Measurements from ENCODE around the gene FXR2.

DNA sequence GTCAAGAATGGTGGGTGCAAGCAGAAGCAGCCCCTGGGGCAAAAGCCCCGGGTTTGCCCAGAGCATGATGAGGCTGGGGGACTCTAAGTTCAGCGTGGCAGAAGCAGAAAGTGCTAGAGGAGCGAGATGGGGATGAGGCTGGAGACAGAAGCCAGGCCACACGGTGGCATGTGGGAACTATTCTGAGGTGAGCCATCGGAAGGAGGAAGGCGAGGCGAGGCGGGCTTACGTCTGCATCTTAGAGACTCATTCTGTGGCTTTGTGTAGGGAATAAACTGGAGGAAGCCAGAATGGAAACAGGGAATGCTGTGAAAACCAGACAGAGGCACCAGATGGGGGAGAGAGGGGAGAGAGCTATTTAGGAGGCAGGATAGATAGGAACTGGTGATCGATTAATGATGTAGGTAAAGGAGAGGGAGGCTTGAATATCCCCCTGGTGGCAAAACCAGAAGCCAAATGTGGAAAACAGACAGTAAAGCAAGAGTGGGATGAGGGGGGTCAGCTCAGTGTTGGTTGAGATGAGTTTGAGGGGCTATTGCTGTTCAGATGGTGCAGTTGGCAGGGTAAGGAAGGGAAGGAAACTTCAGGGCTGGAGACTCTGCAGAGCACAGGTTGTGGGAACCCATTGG lies 59.3 kb downstream of the FXR2 start:
- TF ChIP-seq RELA (IDR thresholded peaks at IDR 0.05; ENCODE audit: borderline replicate concordance, partially characterized antibody) = no peak
- TF ChIP-seq, protein P1, sequence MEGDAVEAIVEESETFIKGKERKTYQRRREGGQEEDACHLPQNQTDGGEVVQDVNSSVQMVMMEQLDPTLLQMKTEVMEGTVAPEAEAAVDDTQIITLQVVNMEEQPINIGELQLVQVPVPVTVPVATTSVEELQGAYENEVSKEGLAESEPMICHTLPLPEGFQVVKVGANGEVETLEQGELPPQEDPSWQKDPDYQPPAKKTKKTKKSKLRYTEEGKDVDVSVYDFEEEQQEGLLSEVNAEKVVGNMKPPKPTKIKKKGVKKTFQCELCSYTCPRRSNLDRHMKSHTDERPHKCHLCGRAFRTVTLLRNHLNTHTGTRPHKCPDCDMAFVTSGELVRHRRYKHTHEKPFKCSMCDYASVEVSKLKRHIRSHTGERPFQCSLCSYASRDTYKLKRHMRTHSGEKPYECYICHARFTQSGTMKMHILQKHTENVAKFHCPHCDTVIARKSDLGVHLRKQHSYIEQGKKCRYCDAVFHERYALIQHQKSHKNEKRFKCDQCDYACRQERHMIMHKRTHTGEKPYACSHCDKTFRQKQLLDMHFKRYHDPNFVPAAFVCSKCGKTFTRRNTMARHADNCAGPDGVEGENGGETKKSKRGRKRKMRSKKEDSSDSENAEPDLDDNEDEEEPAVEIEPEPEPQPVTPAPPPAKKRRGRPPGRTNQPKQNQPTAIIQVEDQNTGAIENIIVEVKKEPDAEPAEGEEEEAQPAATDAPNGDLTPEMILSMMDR (IDR thresholded peaks at IDR 0.05 in 2 of 3, conservative IDR thresholded peaks at IDR 0.05 in 1 of 3; ENCODE audit: control insufficient read depth in 2 of 3, extremely low read depth in 1 of 3, insufficient read depth in 1 of 3, low read depth in 3 of 3, low read length in 3 of 3) = no peak
- TF ChIP-seq, protein P2, sequence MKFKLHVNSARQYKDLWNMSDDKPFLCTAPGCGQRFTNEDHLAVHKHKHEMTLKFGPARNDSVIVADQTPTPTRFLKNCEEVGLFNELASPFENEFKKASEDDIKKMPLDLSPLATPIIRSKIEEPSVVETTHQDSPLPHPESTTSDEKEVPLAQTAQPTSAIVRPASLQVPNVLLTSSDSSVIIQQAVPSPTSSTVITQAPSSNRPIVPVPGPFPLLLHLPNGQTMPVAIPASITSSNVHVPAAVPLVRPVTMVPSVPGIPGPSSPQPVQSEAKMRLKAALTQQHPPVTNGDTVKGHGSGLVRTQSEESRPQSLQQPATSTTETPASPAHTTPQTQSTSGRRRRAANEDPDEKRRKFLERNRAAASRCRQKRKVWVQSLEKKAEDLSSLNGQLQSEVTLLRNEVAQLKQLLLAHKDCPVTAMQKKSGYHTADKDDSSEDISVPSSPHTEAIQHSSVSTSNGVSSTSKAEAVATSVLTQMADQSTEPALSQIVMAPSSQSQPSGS (IDR thresholded peaks at IDR 0.05; ENCODE audit: low read length) = no peak
- TF ChIP-seq, protein P3, sequence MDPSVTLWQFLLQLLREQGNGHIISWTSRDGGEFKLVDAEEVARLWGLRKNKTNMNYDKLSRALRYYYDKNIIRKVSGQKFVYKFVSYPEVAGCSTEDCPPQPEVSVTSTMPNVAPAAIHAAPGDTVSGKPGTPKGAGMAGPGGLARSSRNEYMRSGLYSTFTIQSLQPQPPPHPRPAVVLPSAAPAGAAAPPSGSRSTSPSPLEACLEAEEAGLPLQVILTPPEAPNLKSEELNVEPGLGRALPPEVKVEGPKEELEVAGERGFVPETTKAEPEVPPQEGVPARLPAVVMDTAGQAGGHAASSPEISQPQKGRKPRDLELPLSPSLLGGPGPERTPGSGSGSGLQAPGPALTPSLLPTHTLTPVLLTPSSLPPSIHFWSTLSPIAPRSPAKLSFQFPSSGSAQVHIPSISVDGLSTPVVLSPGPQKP (IDR thresholded peaks at IDR 0.05; ENCODE audit: low read depth, low read length) = no peak
- TF ChIP-seq MYC (IDR thresholded peaks at IDR 0.05; ENCODE audit: insufficient read depth, insufficient read length, insufficient replicate concordance, low read length, severe bottlenecking) = no peak
- no peak for TF ChIP-seq MXI1 (IDR thresholded peaks at IDR 0.05; ENCODE audit: low read depth, low read length)
- no peak for TF ChIP-seq JUND (IDR thresholded peaks at IDR 0.05; ENCODE audit: low read depth, low read length)
- TF ChIP-seq, protein P4, sequence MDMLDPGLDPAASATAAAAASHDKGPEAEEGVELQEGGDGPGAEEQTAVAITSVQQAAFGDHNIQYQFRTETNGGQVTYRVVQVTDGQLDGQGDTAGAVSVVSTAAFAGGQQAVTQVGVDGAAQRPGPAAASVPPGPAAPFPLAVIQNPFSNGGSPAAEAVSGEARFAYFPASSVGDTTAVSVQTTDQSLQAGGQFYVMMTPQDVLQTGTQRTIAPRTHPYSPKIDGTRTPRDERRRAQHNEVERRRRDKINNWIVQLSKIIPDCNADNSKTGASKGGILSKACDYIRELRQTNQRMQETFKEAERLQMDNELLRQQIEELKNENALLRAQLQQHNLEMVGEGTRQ (IDR thresholded peaks at IDR 0.05; ENCODE audit: borderline replicate concordance, low read depth, low read length) = no peak
- no peak for TF ChIP-seq CEBPB (IDR thresholded peaks at IDR 0.05; ENCODE audit: borderline replicate concordance in 1 of 2, low read depth in 2 of 2, low read length in 2 of 2)
- no peak for TF ChIP-seq GATAD2B (conservative IDR thresholded peaks at IDR 0.05; ENCODE audit: low read depth)
